ENCODE results near the gene RTL1.

RTL1 gene

DNA sequence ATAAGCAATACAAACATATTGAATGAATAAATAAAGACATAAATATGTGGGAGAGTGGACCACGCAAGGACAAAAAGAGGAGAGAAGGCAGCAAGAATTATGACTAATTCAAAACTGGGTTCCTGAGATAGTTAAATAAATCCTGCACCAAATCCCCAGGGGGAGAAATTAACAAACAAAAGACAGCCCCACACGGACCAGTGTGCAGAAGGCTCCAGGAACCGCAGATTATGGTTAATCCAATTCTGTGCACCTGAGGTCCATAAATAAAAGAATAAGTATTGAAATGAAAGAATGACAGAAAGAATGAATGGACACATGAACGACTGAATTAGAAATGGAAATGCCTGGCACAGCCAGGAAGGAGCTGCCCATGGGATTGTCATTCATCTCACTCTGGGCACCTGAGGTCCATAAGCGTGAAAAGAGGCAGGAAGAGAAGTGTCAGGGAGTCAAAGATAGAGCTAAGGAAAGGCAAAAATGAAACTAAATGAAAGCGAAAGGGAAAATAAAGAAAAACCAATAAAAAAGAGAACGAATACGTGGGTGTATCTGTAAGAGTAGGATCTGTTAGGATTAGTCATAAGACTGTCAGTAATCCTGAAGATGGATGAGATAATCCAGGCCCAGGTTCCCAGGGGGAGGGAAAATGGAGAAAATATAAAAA is 54.3 kb downstream of the RTL1 start:
- DNase-seq (ENCODE audit: low read depth, low spot score): no peak
- Histone ChIP-seq H3K4me3 (no peak overlapping the region), H3K9me3 (ENCODE audit: low read depth, low read length) (no peaks in the 10 kb centered on the region), H3K27ac (no peak overlapping the region), H3K36me3 (ENCODE audit: insufficient read depth, low read length) (peaks cover 10% of the 10 kb centered on the region; the same call in 1 of the 2 replicates), H3K9ac (ENCODE audit: insufficient read length) (no peak overlapping the region)
- no peak for TF ChIP-seq POLR2AphosphoS5 (IDR thresholded peaks at IDR 0.05; ENCODE audit: borderline replicate concordance, low read depth, low read length)
- no peak for TF ChIP-seq FOXP2 (optimal IDR thresholded peaks at IDR 0.05; ENCODE audit: control extremely low read depth, extremely low read length, insufficient read depth)
- TF ChIP-seq EZH2 (IDR thresholded peaks at IDR 0.05): no peak

DNA sequence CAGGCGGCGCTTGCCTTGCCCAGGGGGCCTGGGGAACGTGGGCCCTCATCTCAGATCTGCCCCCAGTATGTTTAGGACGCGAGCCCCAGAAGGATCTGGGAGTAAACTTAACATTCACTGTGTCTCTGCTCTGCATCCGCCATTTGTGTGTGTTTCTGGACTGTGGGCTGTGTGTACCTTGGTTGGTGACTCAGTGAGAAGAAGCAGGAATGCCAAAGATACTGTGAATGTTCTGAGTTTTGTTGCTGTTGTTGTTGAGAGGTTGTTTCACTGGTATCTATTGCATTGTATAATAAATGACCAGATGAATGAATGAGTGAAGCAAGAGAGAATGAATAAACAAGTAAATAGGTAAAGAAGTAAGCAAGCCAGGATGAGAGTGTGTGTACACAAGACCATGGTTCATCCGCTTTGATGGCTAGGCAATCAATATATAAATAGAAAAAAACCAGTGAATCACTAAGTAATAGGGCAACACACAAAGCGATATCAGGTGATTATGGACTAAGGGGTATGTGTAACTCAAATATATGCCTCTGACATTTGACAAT is 57.1 kb downstream of the RTL1 start:
- Histone ChIP-seq H3K4me3 (no peak overlapping the region), H3K9ac (ENCODE audit: insufficient read length) (no peak overlapping the region), H3K36me3 (ENCODE audit: insufficient read depth, low read length) (peaks cover 10% of the 10 kb centered on the region; the same call in 1 of the 2 replicates), H3K27ac (no peak overlapping the region), H3K9me3 (ENCODE audit: low read depth, low read length) (no peaks in the 10 kb centered on the region)
- TF ChIP-seq FOXP2 (optimal IDR thresholded peaks at IDR 0.05; ENCODE audit: control extremely low read depth, extremely low read length, insufficient read depth): no peak
- no peak for TF ChIP-seq POLR2AphosphoS5 (IDR thresholded peaks at IDR 0.05; ENCODE audit: borderline replicate concordance, low read depth, low read length)
- TF ChIP-seq EZH2 (IDR thresholded peaks at IDR 0.05): no peak
- no peak for DNase-seq (ENCODE audit: low read depth, low spot score)

DNA sequence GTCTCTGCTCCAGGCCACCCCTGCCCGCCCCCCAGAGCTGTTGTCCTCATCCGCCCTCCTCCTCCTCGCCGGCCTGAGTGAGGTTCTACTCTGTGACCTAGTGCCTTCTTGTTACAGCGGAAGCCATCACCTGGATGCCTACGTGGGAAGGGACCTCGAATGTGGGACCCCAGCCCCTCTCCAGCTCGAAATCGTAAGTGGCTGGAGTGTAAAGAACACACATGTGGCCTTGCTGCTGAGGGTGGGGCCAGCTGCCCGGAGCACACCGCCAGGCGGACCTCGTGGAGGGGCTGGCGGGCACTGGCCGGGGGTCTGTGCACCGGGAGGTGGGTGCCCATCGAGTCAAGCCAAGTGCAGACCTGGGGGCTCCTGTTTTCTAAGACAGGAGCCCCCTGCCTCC is 58.2 kb downstream of the RTL1 start:
- H3K36me3 ChIP-seq (ENCODE audit: insufficient read depth, low read length): peaks cover 10% of the 10 kb centered on the region; the same call in 1 of the 2 replicates

DNA sequence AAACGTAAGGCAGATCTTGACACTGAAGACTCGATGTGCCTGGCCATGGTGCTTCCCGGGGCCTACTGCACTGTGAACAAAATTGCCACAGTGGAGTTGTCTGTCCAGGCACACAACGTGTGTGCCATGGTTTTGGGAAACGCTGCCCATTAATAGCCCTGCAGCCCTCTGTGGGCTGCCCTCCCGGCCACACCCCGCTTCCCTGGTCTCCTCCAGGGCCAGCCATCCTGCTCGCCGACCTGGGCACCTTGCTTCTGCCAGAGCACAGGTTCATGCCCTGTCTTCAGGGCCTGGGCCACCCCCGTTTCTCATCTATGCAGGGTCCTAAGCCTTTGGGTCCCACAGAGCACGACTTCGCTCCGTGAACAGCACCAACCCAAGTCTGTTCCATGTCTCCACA is 58.7 kb downstream of the RTL1 start:
- H3K27ac ChIP-seq: no peak overlapping the region
- H3K9ac ChIP-seq (ENCODE audit: insufficient read length): no peak overlapping the region
- no peak for TF ChIP-seq EZH2 (IDR thresholded peaks at IDR 0.05)
- no peak for TF ChIP-seq POLR2AphosphoS5 (IDR thresholded peaks at IDR 0.05; ENCODE audit: borderline replicate concordance, low read depth, low read length)
- no peak for TF ChIP-seq FOXP2 (optimal IDR thresholded peaks at IDR 0.05; ENCODE audit: control extremely low read depth, extremely low read length, insufficient read depth)
- H3K4me3 ChIP-seq: no peak overlapping the region
- DNase-seq (ENCODE audit: low read depth, low spot score): no peak
- H3K9me3 ChIP-seq (ENCODE audit: low read depth, low read length): no peaks in the 10 kb centered on the region
- H3K36me3 ChIP-seq (ENCODE audit: insufficient read depth, low read length): peaks cover 10% of the 10 kb centered on the region; the same call in 1 of the 2 replicates

More for the DNA sequence above, 58.2 kb downstream of the RTL1 start:
- Histone ChIP-seq H3K27ac (no peak overlapping the region), H3K9ac (ENCODE audit: insufficient read length) (no peak overlapping the region), H3K4me3 (no peak overlapping the region), H3K9me3 (ENCODE audit: low read depth, low read length) (no peaks in the 10 kb centered on the region)
- TF ChIP-seq POLR2AphosphoS5 (IDR thresholded peaks at IDR 0.05; ENCODE audit: borderline replicate concordance, low read depth, low read length) (no peak), FOXP2 (optimal IDR thresholded peaks at IDR 0.05; ENCODE audit: control extremely low read depth, extremely low read length, insufficient read depth) (no peak), EZH2 (IDR thresholded peaks at IDR 0.05) (no peak)
- DNase-seq (ENCODE audit: low read depth, low spot score): no peak

DNA sequence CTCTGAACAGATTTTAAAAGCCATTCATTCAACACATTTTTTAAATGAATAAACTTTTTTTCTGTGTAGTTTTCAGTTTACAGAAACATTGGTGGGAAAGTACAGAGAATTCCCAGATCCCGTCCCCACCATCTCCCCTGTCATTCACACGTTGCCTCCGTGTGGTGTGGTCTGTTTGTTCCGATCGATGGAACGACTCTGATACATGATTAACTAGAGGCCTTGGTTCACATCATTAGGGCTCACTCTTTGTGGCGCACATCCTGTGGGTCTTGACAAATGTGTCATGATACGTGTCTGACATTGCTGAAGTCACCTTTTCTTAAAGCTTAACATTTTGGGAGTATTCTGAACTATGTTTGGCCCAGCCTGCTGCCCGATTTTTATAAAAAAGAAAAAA is 59.1 kb downstream of the RTL1 start:
- Histone ChIP-seq H3K9ac (ENCODE audit: insufficient read length) (no peak overlapping the region), H3K27ac (no peak overlapping the region), H3K4me3 (no peak overlapping the region), H3K9me3 (ENCODE audit: low read depth, low read length) (no peaks in the 10 kb centered on the region), H3K36me3 (ENCODE audit: insufficient read depth, low read length) (peaks cover 10% of the 10 kb centered on the region; the same call in 1 of the 2 replicates)
- TF ChIP-seq FOXP2 (optimal IDR thresholded peaks at IDR 0.05; ENCODE audit: control extremely low read depth, extremely low read length, insufficient read depth) (no peak), POLR2AphosphoS5 (IDR thresholded peaks at IDR 0.05; ENCODE audit: borderline replicate concordance, low read depth, low read length) (no peak), EZH2 (IDR thresholded peaks at IDR 0.05) (no peak)
- DNase-seq (ENCODE audit: low read depth, low spot score): no peak

DNA sequence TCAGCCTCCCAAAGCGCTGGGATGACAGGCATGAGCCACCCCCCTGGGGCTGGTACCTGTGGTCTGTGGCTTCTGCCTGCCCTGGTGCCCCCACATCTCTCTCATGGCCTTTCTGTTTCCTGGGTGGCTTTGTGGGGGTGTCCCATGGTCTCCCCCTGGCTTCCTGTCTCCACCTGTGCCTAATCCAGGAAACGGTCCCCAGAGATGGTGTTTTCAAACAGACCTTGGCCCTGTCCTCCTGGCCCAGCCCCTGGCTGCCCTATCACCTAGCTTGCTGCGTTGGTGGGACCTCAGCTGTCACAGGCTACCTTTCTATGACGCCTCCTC is 59.5 kb downstream of the RTL1 start:
- peaks cover 10% of the 10 kb centered on the region; the same call in 1 of the 2 replicates for H3K36me3 ChIP-seq (ENCODE audit: insufficient read depth, low read length)
- TF ChIP-seq FOXP2 (optimal IDR thresholded peaks at IDR 0.05; ENCODE audit: control extremely low read depth, extremely low read length, insufficient read depth) (no peak), POLR2AphosphoS5 (IDR thresholded peaks at IDR 0.05; ENCODE audit: borderline replicate concordance, low read depth, low read length) (no peak), EZH2 (IDR thresholded peaks at IDR 0.05) (no peak)

DNA sequence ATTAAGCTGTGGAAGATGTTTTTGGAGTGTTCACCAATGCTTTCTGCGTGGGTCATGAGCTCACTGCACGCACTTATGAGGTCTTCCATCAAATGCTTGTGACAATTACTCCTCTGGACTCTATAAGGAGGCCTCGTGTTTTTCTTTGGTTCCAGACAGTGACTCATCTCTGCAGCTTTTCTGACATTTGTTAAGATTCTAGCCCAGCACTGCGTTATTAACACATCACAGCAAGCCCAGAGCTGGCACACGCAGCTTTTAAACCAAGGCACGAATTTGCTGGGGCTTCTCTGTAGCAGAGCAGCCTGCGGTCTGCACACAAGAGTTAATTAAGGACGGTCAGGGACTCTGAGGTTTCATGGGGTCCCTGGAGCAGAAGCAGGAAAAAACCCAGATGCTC is 60.7 kb downstream of the RTL1 start:
- TF ChIP-seq FOXP2 (optimal IDR thresholded peaks at IDR 0.05; ENCODE audit: control extremely low read depth, extremely low read length, insufficient read depth): no peak
- TF ChIP-seq EZH2 (IDR thresholded peaks at IDR 0.05): no peak
- TF ChIP-seq POLR2AphosphoS5 (IDR thresholded peaks at IDR 0.05; ENCODE audit: borderline replicate concordance, low read depth, low read length): no peak
- DNase-seq (ENCODE audit: low read depth, low spot score): no peak
- Histone ChIP-seq H3K27ac (no peak overlapping the region), H3K9ac (ENCODE audit: insufficient read length) (no peak overlapping the region), H3K36me3 (ENCODE audit: insufficient read depth, low read length) (peaks cover 10% of the 10 kb centered on the region; the same call in 1 of the 2 replicates), H3K9me3 (ENCODE audit: low read depth, low read length) (no peaks in the 10 kb centered on the region), H3K4me3 (no peak overlapping the region)

More for the DNA sequence above, 59.5 kb downstream of the RTL1 start:
- Histone ChIP-seq H3K4me3 (no peak overlapping the region), H3K27ac (no peak overlapping the region), H3K9me3 (ENCODE audit: low read depth, low read length) (no peaks in the 10 kb centered on the region), H3K9ac (ENCODE audit: insufficient read length) (no peak overlapping the region)
- DNase-seq (ENCODE audit: low read depth, low spot score): no peak

DNA sequence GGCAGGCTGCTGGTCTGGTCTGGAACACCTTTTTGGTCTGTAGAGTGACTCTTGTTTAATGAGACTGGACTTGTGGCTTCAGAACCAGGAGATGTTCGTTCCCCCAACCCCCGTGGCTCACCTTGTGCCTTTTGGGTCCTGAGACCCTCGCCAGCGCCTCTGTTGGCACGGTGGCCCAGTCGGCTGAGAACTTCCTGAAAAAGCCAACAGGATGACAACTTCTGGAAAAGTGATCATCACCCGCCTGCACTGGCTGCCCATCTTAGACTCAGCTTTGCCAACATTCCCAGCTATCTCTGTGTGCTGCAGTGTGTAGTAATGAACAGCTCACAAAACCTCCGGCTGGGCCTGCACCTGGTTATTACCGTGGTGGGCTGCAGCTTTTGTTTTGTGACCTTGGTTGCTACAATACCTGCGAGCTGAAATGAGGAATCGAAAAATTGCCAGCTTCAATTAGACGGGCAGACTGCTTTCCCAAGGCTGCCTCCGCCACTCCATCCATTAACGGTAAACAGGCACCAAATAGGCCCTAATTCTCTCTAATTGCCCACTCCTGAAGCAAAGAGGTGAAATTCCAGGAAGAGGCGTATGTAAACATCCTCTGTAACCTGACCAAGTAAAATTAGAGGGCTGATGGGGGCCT is 61.6 kb downstream of the RTL1 start:
- Histone ChIP-seq H3K27ac (no peak overlapping the region), H3K9me3 (ENCODE audit: low read depth, low read length) (no peaks in the 10 kb centered on the region), H3K36me3 (ENCODE audit: insufficient read depth, low read length) (peaks cover 10% of the 10 kb centered on the region; the same call in 1 of the 2 replicates), H3K4me3 (no peak overlapping the region), H3K9ac (ENCODE audit: insufficient read length) (no peak overlapping the region)
- DNase-seq (ENCODE audit: low read depth, low spot score): no peak
- TF ChIP-seq POLR2AphosphoS5 (IDR thresholded peaks at IDR 0.05; ENCODE audit: borderline replicate concordance, low read depth, low read length) (no peak), EZH2 (IDR thresholded peaks at IDR 0.05) (no peak), FOXP2 (optimal IDR thresholded peaks at IDR 0.05; ENCODE audit: control extremely low read depth, extremely low read length, insufficient read depth) (no peak)
